Measurements from ENCODE around the gene CATSPERE.

The CATSPERE gene

GRCh38 chr1:244451951-244452795 lies 8.9 kb upstream of the CATSPERE start:
- in situ Hi-C loops (cut with HindIII; ENCODE audit: low sequenced_read_pairs) = no loop called here
- peak; percentile 98 for DNase-seq (ENCODE audit: low read depth)
- peak overlapping the region; percentile 81 for H3K4me3 ChIP-seq (ENCODE audit: low read depth, low read length)
- TF ChIP-seq CTCF (IDR thresholded peaks at IDR 0.05; ENCODE audit: low read depth, low read length, missing control alignments) = peak; percentile 41

GRCh38 chr1:244454412-244454811 lies 6.7 kb upstream of the CATSPERE start:
- no peak for TF ChIP-seq CTCF (IDR thresholded peaks at IDR 0.05; ENCODE audit: low read depth, low read length, missing control alignments)
- no peak overlapping the region for H3K4me3 ChIP-seq (ENCODE audit: low read depth, low read length)
- no peak for DNase-seq (ENCODE audit: low read depth)
- in situ Hi-C loops (cut with HindIII; ENCODE audit: low sequenced_read_pairs) = no loop called here

- DNase-seq (ENCODE audit: low read depth) = no peak
- TF ChIP-seq CTCF (IDR thresholded peaks at IDR 0.05; ENCODE audit: low read depth, low read length, missing control alignments) = no peak
- H3K4me3 ChIP-seq (ENCODE audit: low read depth, low read length) = no peak overlapping the region
- in situ Hi-C loops (cut with HindIII; ENCODE audit: low sequenced_read_pairs) = no loop called here
Measured at GRCh38 chr1:244456586-244456985, 4.5 kb upstream of the CATSPERE start.

GRCh38 chr1:244458781-244459180 lies 2.3 kb upstream of the CATSPERE start:
- in situ Hi-C loops (cut with HindIII; ENCODE audit: low sequenced_read_pairs) = no loop called here
- no peak for TF ChIP-seq CTCF (IDR thresholded peaks at IDR 0.05; ENCODE audit: low read depth, low read length, missing control alignments)
- DNase-seq (ENCODE audit: low read depth) = no peak
- no peak overlapping the region for H3K4me3 ChIP-seq (ENCODE audit: low read depth, low read length)

GRCh38 chr1:244460197-244460596 lies 876 bp upstream of the CATSPERE start:
- H3K4me3 ChIP-seq (ENCODE audit: low read depth, low read length) = no peak overlapping the region
- in situ Hi-C loops (cut with HindIII; ENCODE audit: low sequenced_read_pairs) = no loop called here
- no peak for TF ChIP-seq CTCF (IDR thresholded peaks at IDR 0.05; ENCODE audit: low read depth, low read length, missing control alignments)
- no peak for DNase-seq (ENCODE audit: low read depth)

- no peak for DNase-seq (ENCODE audit: low read depth)
- in situ Hi-C loops (cut with HindIII; ENCODE audit: low sequenced_read_pairs) = no loop called here
- H3K4me3 ChIP-seq (ENCODE audit: low read depth, low read length) = no peak overlapping the region
- no peak for TF ChIP-seq CTCF (IDR thresholded peaks at IDR 0.05; ENCODE audit: low read depth, low read length, missing control alignments)
Measured at GRCh38 chr1:244466724-244467123, 5.7 kb downstream of the CATSPERE start.

Data from astrocyte of the cerebellum (primary cell).